Measurements from ENCODE around the gene ADD2. TPM values are rescaled to one million over a fixed set of nuclear protein-coding genes. Genes with fewer than 3 reads are reported as not detected.
"Not testable (repeated sequence)": the region's sequence is repeated elsewhere in the genome, so short reads cannot be mapped to it uniquely, and the experiment has no call there.

The ADD2 gene
- total RNA-seq, 1 experiment from 2014 or later, result 24.3 TPM

DNA sequence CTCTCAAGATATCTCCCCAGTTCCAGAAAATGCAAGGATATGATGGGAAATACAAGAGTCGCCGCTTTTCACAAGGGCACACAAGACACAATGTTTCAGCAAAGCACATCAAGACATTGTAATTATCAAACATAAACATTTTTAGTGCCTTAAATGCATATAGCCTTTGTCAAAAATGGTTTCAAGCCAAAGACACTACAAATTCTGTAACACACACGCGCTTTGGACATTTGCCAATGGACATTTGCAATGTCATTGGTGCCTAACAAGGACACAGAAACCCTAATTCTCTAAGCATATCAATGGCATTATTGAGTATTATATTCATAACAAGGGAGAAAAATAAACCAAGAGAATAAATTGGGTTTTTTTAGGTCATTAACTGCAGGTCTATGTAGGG lies 16.1 kb downstream of the ADD2 start:
- no peak for DNase-seq (ENCODE audit: low spot score)

DNA sequence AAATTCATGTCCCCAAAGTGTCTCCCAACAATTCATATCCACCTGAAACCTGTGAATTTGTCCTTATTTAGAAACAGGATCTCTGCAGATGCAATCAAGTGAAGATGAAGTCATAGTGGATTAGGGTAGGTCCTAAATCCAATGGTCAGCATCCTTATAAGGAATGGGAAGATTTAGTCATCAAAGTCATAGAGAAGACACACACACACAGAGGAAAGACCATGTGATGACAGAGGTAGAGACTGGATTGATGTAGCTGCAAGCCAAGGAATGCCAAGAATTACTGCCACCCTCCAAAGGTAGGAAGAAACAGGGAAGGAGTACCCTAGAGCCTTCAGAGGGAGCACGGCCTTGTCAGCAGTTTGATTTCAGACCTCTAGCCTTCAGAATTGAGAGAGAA lies 17.7 kb downstream of the ADD2 start:
- DNase-seq (ENCODE audit: low spot score), result no peak

DNA sequence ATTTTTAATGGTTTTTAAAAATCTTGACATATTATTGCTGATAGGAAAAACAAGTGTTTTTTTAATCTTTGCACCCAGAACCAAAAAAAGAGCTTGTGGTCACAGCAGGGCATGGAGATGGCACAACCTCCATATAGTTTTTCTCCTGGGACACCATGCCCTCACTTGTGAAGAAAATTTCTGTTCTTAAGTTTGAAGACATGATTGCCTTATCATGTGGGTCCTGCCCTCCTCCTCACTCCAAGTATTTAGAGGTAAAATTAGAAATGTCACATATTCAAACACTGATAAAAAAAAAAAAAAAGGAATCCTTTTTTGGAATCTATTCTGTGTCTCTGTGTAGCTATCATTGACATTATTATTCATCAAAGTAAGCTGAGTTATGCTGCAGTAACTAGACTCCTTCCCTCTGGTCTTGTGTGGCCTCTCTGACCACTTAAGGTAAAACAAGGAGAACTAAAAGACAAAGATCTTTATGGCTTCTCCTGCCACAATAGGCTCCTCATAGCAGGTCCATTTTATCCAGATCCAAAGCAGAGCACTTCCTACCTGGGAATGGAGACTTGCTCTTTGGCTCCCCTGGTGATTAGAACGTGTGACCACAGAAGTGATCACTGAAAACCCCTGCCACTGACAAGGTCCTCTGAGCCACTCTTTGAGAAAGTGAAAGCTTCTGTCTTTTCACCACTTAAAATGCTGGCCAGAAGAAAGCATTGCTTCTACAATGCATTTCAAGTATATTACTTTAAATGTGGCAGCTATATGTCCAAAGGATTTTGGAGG lies 19.8 kb downstream of the ADD2 start:
- DNase-seq (ENCODE audit: low spot score), result no peak

DNA sequence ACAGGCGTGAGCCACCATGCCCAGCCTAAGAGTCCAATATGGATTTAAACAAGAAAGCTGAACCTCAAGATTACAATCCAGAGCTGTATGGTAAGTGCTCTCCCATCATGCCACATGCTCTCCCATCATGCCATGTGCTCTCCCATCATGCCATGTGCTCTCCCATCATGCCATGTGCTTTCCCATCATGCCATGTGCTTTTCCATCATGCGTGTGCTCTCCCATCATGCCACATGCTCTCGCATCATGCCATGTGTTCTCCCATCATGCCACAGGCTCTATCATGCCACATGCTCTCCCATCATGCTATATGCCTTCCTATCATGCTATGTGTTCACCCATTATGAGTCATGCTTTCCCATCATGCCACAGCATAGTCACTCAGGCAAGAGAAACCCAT lies 20.7 kb downstream of the ADD2 start:
- no peak for DNase-seq (ENCODE audit: low spot score)

DNA sequence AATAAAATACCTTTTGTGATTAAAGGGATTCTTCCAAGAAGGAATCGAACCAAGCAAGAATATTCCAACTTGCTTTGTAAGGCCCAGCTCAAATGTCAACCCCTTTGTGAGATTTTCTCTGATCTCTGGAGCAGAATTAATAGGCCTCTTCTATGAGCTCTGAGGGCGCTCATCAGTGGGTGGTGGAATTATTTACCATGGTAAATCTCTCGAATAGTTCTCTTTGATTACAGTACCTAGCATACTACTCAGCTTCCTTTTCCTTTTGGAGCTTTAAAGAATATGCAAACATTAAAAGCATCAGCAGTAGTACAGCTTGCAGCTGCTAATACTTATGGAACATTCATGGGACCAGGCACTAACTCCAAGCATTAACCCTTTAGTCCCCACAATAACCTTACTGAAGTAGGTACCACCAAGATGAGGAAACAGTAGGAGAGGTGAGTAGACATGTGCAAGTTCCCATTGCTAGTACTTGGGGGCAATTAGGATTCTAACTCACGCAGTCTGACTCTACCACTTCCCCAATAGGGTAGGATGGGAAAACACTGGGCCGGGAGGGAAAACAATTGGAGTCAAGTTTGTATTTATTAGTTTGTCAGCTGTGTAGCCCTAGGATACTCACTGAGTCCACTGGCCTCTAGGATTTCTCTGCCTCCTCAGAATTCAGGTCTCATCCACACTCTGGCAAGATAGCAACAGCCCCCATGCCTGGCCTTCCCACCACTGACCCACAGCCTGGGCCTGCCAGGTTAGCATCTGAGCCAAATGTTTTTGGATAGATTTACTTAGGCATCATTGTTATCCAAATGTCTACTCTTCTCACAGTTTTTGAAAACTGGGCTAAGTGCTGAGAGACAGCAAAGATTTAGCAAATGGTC lies 21.7 kb downstream of the ADD2 start:
- DNase-seq (ENCODE audit: low spot score), result no peak

DNA sequence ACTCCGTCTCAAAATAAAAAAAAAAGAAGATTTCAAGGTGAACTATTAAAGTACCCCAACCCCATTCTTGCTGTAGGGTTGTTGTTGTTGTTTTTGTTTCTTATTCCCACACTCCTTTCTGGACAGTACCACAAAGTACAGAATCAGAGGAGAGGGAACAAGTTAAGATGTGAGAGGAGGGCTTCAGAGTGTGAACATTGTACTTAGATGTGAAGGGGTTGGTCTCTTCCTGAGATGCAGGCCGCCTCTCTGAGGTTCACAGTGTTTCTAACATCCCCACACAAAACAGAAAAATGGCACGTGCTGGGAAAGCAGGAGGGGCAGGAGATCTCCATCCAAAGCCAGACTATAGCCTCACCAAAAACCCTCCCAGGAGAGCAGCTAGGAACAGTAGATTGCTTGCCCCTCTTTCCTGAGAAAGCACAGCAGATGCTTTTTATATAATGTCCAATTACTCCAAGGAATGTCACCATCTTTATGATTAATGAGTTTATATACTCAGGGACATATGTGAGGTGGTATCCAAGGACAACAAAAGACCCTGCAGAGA lies 22.6 kb downstream of the ADD2 start:
- no peak for DNase-seq (ENCODE audit: low spot score)

DNA sequence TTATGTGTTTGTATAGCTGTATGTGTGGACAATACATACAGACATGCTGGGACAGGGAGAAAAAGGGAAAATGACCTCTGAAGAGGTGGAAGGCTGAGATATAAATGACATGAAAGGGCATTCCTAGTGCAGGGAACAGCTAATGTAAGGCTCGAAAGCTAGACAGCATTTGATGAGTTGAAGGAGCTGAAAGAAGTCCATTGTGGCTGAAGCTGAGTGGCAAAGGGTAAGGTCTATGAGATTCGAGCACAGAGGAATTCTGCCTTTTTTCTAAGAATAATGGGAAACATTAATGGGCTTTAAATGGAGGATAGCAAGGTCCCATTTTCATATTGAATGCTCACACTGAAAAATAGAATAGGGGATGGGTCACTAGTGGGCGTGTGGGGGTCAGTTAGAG lies 23.6 kb downstream of the ADD2 start:
- no peak for DNase-seq (ENCODE audit: low spot score)

DNA sequence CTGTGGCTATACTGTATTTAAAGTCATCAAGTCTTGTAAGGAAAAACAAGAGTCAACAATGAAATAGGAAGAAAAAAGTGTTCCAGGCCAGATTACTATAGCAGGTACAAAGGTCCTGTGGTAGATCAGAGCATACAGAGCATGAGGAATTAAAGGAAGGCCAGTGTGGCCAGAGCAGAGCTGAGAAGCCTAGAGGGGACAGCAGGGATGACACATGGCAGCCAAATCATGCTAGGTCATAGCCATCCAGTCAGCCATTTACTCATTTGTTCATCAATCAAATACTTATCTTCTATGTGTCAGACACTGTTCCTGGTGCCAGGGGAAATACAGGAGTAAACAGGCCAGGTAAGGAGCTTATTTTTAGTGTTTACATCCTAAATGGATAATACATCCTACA lies 24.3 kb downstream of the ADD2 start:
- DNase-seq (ENCODE audit: low spot score), result no peak

DNA sequence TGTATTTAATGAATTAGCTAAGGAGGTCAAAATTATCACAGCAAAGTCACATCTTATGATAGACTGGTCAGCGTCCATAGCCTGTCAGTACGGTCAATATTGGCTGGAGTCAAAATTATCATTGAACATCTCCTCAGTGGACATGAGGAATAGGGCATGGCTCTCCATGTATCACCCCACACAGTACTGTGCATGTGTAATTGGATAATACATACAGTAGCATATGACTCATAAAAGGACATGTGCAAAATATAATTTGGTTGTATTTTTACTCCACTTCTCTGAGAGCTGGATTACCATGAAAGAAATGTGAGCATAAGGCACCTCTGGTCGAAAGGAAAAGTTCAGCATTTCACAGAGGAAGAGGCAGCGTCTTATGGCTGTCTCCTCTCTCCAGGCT lies 24.9 kb downstream of the ADD2 start:
- DNase-seq (ENCODE audit: low spot score), result no peak

DNA sequence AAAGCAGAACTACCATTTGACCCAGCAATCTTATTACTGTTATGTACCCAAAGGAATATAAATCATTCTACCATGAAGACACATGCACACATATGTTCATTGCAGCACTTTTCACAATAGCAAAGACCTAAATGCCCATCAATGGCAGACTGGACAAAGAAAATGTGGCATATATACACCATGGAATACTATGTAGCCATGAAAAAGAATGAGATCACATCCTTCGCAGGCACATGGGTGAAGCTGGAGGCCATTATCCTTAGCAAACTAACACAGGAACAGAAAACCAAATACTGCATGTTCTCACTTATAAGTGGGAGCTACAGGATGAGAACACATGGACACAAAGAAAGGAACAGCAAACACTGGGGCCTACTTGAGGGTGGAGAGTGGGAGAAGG lies 28.5 kb downstream of the ADD2 start:
- not testable (repeated sequence) for DNase-seq (ENCODE audit: low spot score)

DNA sequence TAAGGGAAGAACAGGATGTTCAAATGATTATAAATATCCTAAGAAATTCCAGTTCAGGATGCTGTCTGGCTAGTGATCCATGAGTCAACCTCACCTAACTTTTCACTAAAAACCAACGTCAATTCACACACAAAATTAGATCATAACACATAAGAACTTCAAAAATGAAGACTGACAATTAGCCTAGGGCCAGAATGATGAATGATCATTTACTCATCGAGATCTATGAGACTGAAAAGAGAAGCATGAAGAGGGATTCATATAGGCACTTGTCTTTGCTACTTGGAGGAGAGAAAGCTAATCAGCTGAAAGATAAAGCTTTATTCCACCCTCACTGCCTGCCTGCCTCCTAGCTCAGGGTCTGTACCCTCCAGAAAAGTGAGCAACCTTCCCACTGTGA lies 29.8 kb downstream of the ADD2 start:
- no peak for DNase-seq (ENCODE audit: low spot score)

DNA sequence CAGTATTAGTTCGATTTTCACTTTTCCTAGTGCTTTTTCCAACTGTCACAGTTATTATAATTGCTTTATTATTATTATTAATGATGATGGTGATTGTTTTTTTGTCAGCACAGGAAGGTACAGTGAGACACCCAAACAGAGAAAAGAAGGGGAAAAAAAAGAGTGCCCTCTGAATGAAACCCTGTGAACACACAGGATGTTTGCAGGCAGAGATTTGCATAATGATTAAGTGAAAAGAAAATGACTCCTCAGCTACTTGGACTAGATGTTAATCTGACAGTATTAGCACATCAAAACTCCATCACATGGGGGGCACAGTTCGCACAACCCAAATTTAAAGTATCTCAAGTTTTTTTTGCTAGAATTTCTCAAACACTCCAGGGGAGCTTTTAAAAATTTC lies 32.9 kb downstream of the ADD2 start:
- DNase-seq (ENCODE audit: low spot score), result no peak

DNA sequence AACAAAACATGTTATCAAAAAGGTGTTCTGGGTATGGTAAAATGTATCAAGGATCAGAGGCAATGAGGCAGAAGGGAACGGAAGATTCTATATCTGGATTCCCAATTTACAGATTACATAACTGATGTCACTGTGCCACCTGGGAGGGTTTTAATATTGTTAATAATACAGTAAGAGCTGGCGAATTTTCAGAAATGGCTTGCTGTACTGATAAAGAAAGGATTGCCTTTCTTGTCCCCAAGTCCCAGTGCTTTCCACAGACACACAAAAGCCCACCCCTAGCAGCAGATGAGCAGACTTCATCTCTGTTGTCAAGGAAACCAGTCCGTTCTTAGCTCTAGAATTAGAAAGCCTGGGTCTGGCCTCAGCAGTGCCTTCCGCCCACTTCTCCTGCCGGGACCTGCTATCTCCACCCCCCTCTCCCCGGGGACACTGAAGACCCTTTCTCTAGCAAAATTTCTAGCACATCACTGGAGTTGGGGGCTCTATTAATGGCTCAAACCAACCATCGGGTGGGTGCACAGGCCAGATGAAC lies 34.3 kb downstream of the ADD2 start:
- no peak for DNase-seq (ENCODE audit: low spot score)

DNA sequence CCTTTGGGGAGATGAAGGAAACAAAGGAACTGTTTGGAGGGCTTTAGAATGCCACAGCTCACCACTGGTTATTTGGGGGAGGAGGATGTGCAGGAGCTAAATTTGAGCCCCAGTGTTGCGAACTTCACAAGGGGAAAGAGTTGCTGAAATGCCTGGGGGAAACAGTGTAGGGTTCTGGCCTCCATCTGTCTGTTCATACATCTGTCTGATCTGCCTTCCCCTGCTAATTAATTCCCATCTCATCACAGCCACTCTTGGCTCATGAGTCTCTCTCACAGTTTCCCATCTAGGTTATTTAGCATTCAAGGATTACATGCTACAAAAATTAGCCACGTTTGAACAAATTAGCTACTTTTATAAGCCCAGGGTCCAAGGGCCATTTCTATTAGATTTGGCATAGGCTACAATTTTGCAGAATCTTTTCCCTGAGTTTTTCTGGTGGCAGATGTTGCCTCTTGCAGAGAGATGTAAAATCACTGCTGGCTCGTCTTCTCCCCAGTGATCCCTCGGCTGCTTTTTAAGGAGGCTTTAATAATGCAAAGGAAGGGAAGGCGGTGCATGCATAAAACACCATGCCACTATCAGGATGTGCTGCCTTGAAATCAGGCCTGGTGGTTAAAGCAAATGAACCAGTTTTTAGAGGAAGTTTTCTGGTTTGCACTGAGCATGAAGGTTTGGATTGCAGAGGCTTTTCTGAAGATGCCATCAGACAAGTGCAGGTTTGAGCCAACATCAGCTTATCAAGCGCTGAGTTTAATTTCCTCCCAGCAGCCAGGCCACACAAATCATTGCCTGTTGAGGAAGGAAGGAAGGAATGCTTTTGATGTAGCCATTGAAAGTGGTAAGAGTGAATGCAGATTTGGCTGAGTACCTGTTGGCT lies 35.0 kb downstream of the ADD2 start:
- no peak for DNase-seq (ENCODE audit: low spot score)

DNA sequence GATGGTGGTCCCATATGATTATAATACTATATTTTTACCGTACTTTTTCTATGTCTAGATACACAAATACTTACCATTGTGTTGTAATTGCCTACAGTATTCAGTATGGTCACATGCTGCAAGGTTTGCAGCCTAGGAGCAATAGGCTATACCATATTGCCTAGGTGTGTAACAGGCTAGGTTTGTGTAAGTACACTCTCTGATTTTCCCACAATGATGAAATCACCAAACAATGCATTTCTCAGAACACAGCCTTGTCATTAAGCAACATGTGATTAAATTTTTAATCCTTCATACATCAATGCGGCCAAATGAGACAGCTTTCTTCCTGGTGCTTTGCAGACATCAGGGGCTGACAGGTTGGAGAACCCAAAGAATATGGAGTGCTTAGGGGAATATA lies 37.3 kb downstream of the ADD2 start:
- no peak for DNase-seq (ENCODE audit: low spot score)

DNA sequence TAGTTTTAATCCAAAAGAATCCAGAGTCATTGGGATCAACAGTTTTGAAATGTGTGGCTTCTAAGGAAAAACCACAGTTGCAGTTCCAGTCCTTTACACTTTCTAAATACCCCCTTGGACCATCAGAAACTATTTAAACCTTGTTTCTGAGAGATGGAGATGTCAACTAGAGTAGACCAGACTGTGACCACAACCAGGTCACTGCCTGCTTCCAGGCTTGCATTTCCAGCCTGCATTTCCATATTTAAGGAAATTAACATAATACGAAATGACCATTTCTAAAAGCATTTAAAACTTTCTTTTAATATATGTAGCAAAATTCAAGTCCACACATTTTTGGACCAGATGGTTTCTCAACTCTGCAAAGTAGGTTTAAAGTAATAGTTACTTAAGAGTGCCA lies 38.4 kb downstream of the ADD2 start:
- DNase-seq (ENCODE audit: low spot score), result no peak

DNA sequence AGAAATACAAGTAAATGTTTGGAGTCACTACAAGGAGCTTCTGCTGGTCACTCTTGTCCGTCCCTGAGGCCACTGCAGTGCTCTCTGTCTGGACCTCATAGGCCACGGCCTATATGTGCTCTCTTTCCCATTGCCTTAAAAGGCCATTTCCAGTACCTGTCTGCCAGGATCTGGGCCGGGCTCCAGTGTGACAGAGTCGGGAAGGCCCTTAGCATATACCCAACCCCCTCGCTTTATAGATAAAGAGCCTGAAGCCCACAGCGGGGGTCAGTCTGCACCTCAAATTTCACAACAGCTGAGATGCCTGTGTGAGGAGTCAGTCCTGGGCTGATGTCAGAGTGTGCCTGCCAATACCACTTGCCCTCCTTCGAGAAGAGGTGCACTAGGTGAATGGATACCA lies 39.9 kb downstream of the ADD2 start:
- DNase-seq (ENCODE audit: low spot score), result no peak

DNA sequence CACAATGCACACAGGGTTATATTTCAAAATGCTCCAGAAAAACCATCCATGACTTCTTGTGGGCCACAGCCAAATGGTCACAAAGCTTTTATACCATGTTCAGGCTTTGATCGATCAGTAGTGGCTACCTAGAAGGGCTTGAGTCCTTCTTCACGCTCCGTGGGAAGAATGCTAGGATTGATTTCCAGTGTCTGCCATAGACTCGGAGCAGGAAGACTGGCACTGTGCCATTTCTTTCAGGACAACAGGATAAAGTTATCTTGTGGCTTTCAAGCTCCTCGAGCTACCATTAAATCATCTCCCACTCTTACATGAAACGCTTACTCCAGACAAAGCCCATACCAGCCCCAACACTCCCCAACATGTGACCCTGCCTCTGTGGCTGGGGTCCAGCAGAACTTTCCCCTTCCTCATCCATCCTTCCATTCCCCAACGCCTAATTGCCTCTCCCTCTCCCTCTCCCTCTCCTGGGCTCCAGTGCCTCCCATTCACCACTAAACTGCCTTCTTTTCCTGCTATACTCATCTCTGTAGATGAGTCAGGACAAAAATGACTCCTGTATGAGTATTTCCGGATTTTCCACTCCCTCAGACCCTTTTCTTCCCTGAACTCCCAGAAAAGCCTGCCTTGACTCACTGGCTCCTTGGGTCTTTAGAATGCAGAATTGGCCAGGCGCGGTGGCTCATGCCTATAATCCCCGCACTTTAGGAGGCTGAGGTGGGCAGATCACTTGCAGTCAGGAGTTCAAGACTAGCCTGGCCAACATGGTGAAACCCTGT lies 40.9 kb downstream of the ADD2 start:
- DNase-seq (ENCODE audit: low spot score), result no peak

DNA sequence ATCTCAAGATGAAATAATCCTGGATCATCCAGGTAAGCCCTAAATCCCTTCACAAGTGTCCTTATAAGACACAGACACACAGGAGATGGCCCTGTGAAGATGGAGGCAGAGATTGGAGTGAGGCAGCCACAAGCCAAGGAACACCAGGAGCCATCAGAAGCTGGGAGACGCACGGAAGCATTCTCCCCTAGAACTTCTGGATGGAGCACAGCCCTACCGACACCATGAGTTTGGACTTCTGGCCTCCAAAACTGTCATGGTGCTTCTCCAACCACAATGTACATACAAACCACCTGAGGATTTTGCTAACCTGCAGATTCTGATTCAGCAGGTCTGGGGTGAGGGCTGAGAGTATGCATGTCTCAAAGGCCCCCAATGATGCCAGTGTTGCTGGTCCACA lies 42.5 kb downstream of the ADD2 start:
- no peak for DNase-seq (ENCODE audit: low spot score)

DNA sequence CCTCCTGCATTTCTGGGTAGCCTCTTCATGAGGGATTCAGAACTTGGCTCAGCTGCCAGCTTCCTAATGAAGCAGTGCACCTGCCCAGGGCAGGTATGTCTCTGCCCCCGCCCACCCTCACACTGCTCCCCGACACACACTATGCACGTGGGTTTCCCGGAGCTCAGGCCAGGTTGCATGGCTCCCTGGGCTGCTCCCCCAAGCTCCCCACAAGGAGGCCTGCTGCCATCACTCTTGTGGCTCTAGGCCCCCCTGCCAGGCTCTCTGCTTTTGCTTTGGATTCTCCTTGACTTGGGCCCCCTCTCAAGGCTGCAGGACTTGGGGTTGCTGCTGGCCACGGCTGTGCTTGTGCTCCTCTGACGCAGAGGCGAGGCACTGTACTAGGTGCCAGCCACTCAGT lies 43.6 kb downstream of the ADD2 start:
- no peak for DNase-seq (ENCODE audit: low spot score)

Measured in H4 (cell line).